H9 (cell line): ENCODE measurements around the gene LMOD1. TPM values are rescaled to one million over a fixed set of nuclear protein-coding genes. Genes with fewer than 3 reads are reported as not detected.

Source experiments
- DNase-seq: peaks from one replicate; pipeline ENCODE4 v3.0.0-alpha.2; 2017
- H2AFZ ChIP-seq: one replicate; pipeline ENCODE4 v1.6.1; 2013; ENCODE audit warnings: mild to moderate bottlenecking, low read length, control low read depth, moderate library complexity
- H2AK5ac ChIP-seq: 2 replicates; pipeline ENCODE4 v1.6.1; 2013; ENCODE audit warnings: low read length, control low read depth, mixed read lengths; ENCODE audit not compliant: insufficient read length
- H2BK120ac ChIP-seq: one replicate; pipeline ENCODE4 v1.6.1; 2013; ENCODE audit warnings: low read depth, mild to moderate bottlenecking, low read length, control low read depth, inconsistent platforms; ENCODE audit not compliant: poor library complexity, severe bottlenecking
- H2BK12ac ChIP-seq: 2 replicates; pipeline ENCODE4 v1.6.1; 2013; ENCODE audit warnings: low read length, control low read depth, mixed read lengths, low read depth; ENCODE audit not compliant: insufficient read length
- H2BK15ac ChIP-seq: 2 replicates; pipeline ENCODE4 v1.6.1; 2013; ENCODE audit warnings: low read depth, low read length, control low read depth
- H2BK20ac ChIP-seq: one replicate; pipeline ENCODE4 v1.6.1; 2013; ENCODE audit warnings: low read depth, mild to moderate bottlenecking, low read length, control low read depth, inconsistent platforms; ENCODE audit not compliant: poor library complexity, severe bottlenecking
- H2BK5ac ChIP-seq: 2 replicates; pipeline ENCODE4 v1.6.1; 2013; ENCODE audit warnings: low read length, control low read depth, mixed read lengths; ENCODE audit not compliant: insufficient read length
- H3K14ac ChIP-seq: 2 replicates; pipeline ENCODE4 v1.6.1; 2013; ENCODE audit warnings: low read length, control low read depth; ENCODE audit not compliant: insufficient read depth
- H3K18ac ChIP-seq: 2 replicates; pipeline ENCODE4 v1.6.1; 2013; ENCODE audit warnings: low read depth, mild to moderate bottlenecking, mixed read lengths, low read length, control low read depth; ENCODE audit not compliant: insufficient read length
- H3K23ac ChIP-seq: 2 replicates; pipeline ENCODE4 v1.6.1; 2013; ENCODE audit warnings: low read length, control low read depth, mixed read lengths, low read depth; ENCODE audit not compliant: insufficient read length
- H3K23me2 ChIP-seq: 2 replicates; pipeline ENCODE4 v1.6.1; 2013; ENCODE audit warnings: low read depth, mild to moderate bottlenecking, mixed read lengths, low read length, control low read depth; ENCODE audit not compliant: insufficient read length, poor library complexity, severe bottlenecking
- H3K27ac ChIP-seq: 2 replicates; pipeline ENCODE4 v1.5.1; 2013; ENCODE audit warnings: low read length, control low read depth, mixed read lengths, low read depth; ENCODE audit not compliant: insufficient read length
- H3K27me3 ChIP-seq: 2 replicates; pipeline ENCODE4 v1.6.1; 2013; ENCODE audit warnings: low read length, control low read depth, inconsistent platforms; ENCODE audit not compliant: insufficient read depth
- H3K4ac ChIP-seq: 2 replicates; pipeline ENCODE4 v1.6.1; 2013; ENCODE audit warnings: low read depth, mild to moderate bottlenecking, control low read depth, inconsistent platforms, low read length, moderate library complexity
- H3K4me1 ChIP-seq: 2 replicates; pipeline ENCODE4 v1.6.1; 2013; ENCODE audit warnings: low read length, control low read depth, inconsistent platforms; ENCODE audit not compliant: insufficient read depth
- H3K4me2 ChIP-seq: 2 replicates; pipeline ENCODE4 v1.6.1; 2013; ENCODE audit warnings: low read length, control low read depth, mixed read lengths; ENCODE audit not compliant: insufficient read length, insufficient read depth
- H3K56ac ChIP-seq: 2 replicates; pipeline ENCODE4 v1.6.1; 2013; ENCODE audit warnings: low read depth, mild to moderate bottlenecking, mixed read lengths, low read length, control low read depth; ENCODE audit not compliant: insufficient read length
- H3K79me1 ChIP-seq: 2 replicates; pipeline ENCODE4 v1.6.1; 2013; ENCODE audit warnings: low read depth, mild to moderate bottlenecking, moderate library complexity, low read length, control low read depth, inconsistent platforms; ENCODE audit not compliant: insufficient read depth, poor library complexity, severe bottlenecking
- H3K79me2 ChIP-seq: 2 replicates; pipeline ENCODE4 v1.6.1; 2013; ENCODE audit warnings: low read length, control low read depth, inconsistent platforms; ENCODE audit not compliant: insufficient read depth
- H3K9ac ChIP-seq: 2 replicates; pipeline ENCODE4 v1.6.1; 2013; ENCODE audit warnings: low read length, control low read depth, mixed read lengths; ENCODE audit not compliant: insufficient read length; ENCODE audit errors: extremely low read depth
- H3K9me3 ChIP-seq: one replicate; pipeline ENCODE4 v1.6.1; 2013; ENCODE audit warnings: low read depth, low read length, inconsistent platforms; ENCODE audit not compliant: control insufficient read depth
- H3T11ph ChIP-seq: one replicate; pipeline ENCODE4 v1.6.1; 2013; ENCODE audit warnings: mild to moderate bottlenecking, low read length, control low read depth, inconsistent platforms
- H4K20me1 ChIP-seq: one replicate; pipeline ENCODE4 v1.6.1; 2013; ENCODE audit not compliant: control insufficient read depth, insufficient read length, insufficient read depth
- H4K5ac ChIP-seq: 2 replicates; pipeline ENCODE4 v1.6.1; 2013; ENCODE audit warnings: low read depth, mild to moderate bottlenecking, mixed read lengths, low read length, control low read depth; ENCODE audit not compliant: insufficient read length
- H4K8ac ChIP-seq: replicated peaks from 2 replicates; pipeline ENCODE4 v1.6.1; 2013; ENCODE audit warnings: low read length, control low read depth, mixed read lengths, low read depth; ENCODE audit not compliant: insufficient read length
- H4K91ac ChIP-seq: 2 replicates; pipeline ENCODE4 v1.6.1; 2013; ENCODE audit warnings: low read depth, mild to moderate bottlenecking, moderate library complexity, mixed read lengths, low read length, control low read depth; ENCODE audit not compliant: insufficient read length
- H3K27ac Mint-ChIP-seq, 3 experiments: 2 replicates in 2 of 3; 3 replicates in 1 of 3; pipeline ENCODE4 v1.8.0; 2020 to 2021; ENCODE audit warnings: mixed read lengths in 3 of 3, mild to moderate bottlenecking in 1 of 3, moderate library complexity in 1 of 3
- H3K27me3 Mint-ChIP-seq: 2 replicates; pipeline ENCODE4 v1.8.0; 2021; ENCODE audit warnings: low read depth, mild to moderate bottlenecking, moderate library complexity, mixed read lengths
- H3K36me3 Mint-ChIP-seq, 3 experiments: 2 replicates in 2 of 3; 3 replicates in 1 of 3; pipeline ENCODE4 v1.8.0; 2020 to 2021; ENCODE audit warnings: low read depth in 3 of 3, mixed read lengths in 3 of 3; ENCODE audit not compliant: insufficient read depth in 1 of 3
- H3K4me1 Mint-ChIP-seq, 2 experiments: 2 replicates each; pipeline ENCODE4 v1.8.0; 2020; ENCODE audit warnings: mixed read lengths in 2 of 2
- H3K4me3 Mint-ChIP-seq, 2 experiments: 2 replicates in 1 of 2; 3 replicates in 1 of 2; pipeline ENCODE4 v1.8.0; 2020 to 2021; ENCODE audit warnings: mild to moderate bottlenecking in 2 of 2, mixed read lengths in 2 of 2, moderate library complexity in 1 of 2
- H3K9me3 Mint-ChIP-seq, 2 experiments: 2 replicates in 1 of 2; 3 replicates in 1 of 2; pipeline ENCODE4 v1.8.0; 2020; ENCODE audit warnings: mild to moderate bottlenecking in 2 of 2, mixed read lengths in 2 of 2, moderate library complexity in 1 of 2
- CTCF ChIP-seq: fragments of 200-600 bp; sonication (generic); conservative IDR thresholded peaks from 3 replicates; pipeline ENCODE4 v1.8.0; 2021; ENCODE audit warnings: antibody characterized with exemption, mild to moderate bottlenecking
- WGBS: extraction: QIAGEN DNeasy Blood & Tissue Kit; methylation state at CpG from one replicate; pipeline ENCODE4 v1.1.7; 2013; ENCODE audit warnings: missing lambda C conversion rate, low lambda C conversion rate, mixed read lengths; ENCODE audit not compliant: insufficient read length; ENCODE audit errors: extremely low coverage; 5-methylcytosine and 5-hydroxymethylcytosine counted together
- total RNA-seq: library from RNA; stranded (reverse); gene quantifications from 2 replicates; pipeline ENCODE4 v1.2.1, GENCODE V29; 2021

The LMOD1 gene
- total RNA-seq, 1 experiment from 2014 or later = 0.31 TPM

GRCh38 chr1:201945157-201945556, 1.2 kb downstream of the LMOD1 start:
- Histone ChIP-seq H2BK5ac (no peak overlapping the region), H3K4me1 (peaks cover 6% of the 10 kb centered on the region), H3K79me1 (no peaks in the 10 kb centered on the region), H2BK20ac (no peak overlapping the region), H3K23ac (no peak overlapping the region), H3K9me3 (no peaks in the 10 kb centered on the region), H4K20me1 (no peaks in the 10 kb centered on the region), H3K4me2 (peak overlapping the region; percentile 51), H3K27ac (no peak overlapping the region), H4K91ac (no peak overlapping the region), H3K14ac (no peak overlapping the region), H4K5ac (no peak overlapping the region), H3K9ac (no peak overlapping the region), H3K79me2 (no peaks in the 10 kb centered on the region), H2BK120ac (no peak overlapping the region), H3K4ac (no peak overlapping the region), H3K27me3 (peaks cover 8% of the 10 kb centered on the region; the same call in 1 of the 2 replicates), H2AFZ (no peak overlapping the region), H2BK15ac (no peak overlapping the region), H3K18ac (no peak overlapping the region), H3T11ph (no peak overlapping the region), H2BK12ac (no peak overlapping the region), H3K56ac (no peak overlapping the region), H3K23me2 (peaks cover 6% of the 10 kb centered on the region), H4K8ac (no peak overlapping the region), H2AK5ac (no peak overlapping the region)
- Mint-ChIP-seq H3K4me1 (peaks cover 28 to 44% of the 10 kb centered on the region in 2 experiments), H3K27me3 (peaks cover 32% of the 10 kb centered on the region), H3K9me3 (no peaks in the 10 kb centered on the region; a peak in 1 of 5 replicates), H3K36me3 (no peaks in the 10 kb centered on the region), H3K4me3 (peak overlapping the region; percentile 68 to 84), H3K27ac (no peak overlapping the region)
- no CpG with 5 or more reads among the region's 4 CpGs for WGBS
- DNase-seq = no peak
- TF ChIP-seq CTCF = peak; percentile 67
